Naive B cell (primary cell): ENCODE data around the gene DNAH3. TPM values are rescaled to one million over a fixed set of nuclear protein-coding genes. Genes with fewer than 3 reads are reported as not detected.

Source experiments
- ATAC-seq, 2 donors: fragments of 150-1000 bp; cut with Tn5 transposase; 2 replicates each; pipeline ENCODE4 v1.10.0; 2021; ENCODE audit warnings: low read depth in 2 of 2, mild to moderate bottlenecking in 2 of 2, moderate library complexity in 2 of 2
- DNase-seq: peaks from one replicate; pipeline ENCODE4 v3.0.0; 2022
- H3K27ac Mint-ChIP-seq, 6 donors: one replicate each; pipeline ENCODE4 v1.8.0; 2020 to 2022; ENCODE audit warnings: mild to moderate bottlenecking in 6 of 6, mixed read lengths in 6 of 6, moderate library complexity in 5 of 6, inconsistent platforms in 2 of 6
- H3K27me3 Mint-ChIP-seq, 3 donors: one replicate each; pipeline ENCODE4 v1.8.0; 2021 to 2022; ENCODE audit warnings: mixed read lengths in 3 of 3, mild to moderate bottlenecking in 1 of 3
- H3K36me3 Mint-ChIP-seq, 2 donors: one replicate each; pipeline ENCODE4 v1.8.0; 2020 to 2022; ENCODE audit warnings: mixed read lengths in 2 of 2, inconsistent platforms in 1 of 2, mild to moderate bottlenecking in 1 of 2
- H3K4me1 Mint-ChIP-seq, 3 donors: one replicate each; pipeline ENCODE4 v1.8.0; 2020 to 2022; ENCODE audit warnings: mixed read lengths in 3 of 3, inconsistent platforms in 1 of 3, mild to moderate bottlenecking in 1 of 3, moderate library complexity in 1 of 3
- H3K4me3 Mint-ChIP-seq, 8 donors: one replicate each; pipeline ENCODE4 v1.8.0; 2020 to 2022; ENCODE audit warnings: mild to moderate bottlenecking in 8 of 8, mixed read lengths in 8 of 8, moderate library complexity in 8 of 8, inconsistent platforms in 2 of 8
- H3K9me3 Mint-ChIP-seq, 7 donors: one replicate each; pipeline ENCODE4 v1.8.0; 2020 to 2022; ENCODE audit warnings: mixed read lengths in 7 of 7, mild to moderate bottlenecking in 5 of 7, inconsistent platforms in 2 of 7, moderate library complexity in 1 of 7
- polyA plus RNA-seq, 6 donors: library from polyadenylated mRNA; unstranded; fragments of 300-500 nt; fragmentation: Illumina TruSeq; gene quantifications; one replicate each; pipeline ENCODE4 v1.2.3, GENCODE V29; 2021; ENCODE audit warnings: low read depth in 6 of 6

Gene DNAH3
- polyA plus RNA-seq, 6 donors from 2014 or later: not detected

DNA sequence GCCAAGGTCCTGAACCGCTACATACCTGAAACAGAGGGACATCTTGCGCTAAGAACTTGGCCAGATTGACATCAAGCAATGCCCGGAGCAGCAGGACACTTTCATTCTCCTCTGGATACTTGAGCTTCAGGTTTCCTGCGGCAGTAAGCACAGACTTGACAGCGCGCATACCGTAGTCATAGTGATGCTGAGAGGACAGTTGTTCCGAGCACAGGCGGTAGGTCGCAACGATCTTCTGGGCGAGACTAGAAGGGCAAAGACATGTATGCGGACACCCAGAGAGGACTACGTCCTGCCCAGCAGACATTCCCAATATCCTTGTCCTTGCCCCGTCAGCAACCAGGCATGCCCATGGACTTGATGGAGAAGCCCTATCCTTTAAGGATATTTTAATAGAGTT, 112.9 kb downstream of the DNAH3 start:
- Mint-ChIP-seq H3K27ac (peak overlapping the region in 2 of 6 donors; percentile 17 to 46), H3K4me3 (no peak overlapping the region), H3K4me1 (no peaks in the 10 kb centered on the region), H3K9me3 (peaks cover 0 to 7% (median 0%) of the 10 kb centered on the region in 7 donors), H3K36me3 (no peaks in the 10 kb centered on the region), H3K27me3 (peaks cover 0 to 15% (median 9%) of the 10 kb centered on the region in 3 donors)
- no peak for ATAC-seq
- DNase-seq: no peak

GRCh38 chr16:21037168-21037567, 113.5 kb downstream of the DNAH3 start:
- H3K27ac Mint-ChIP-seq: no peak overlapping the region
- H3K4me1 Mint-ChIP-seq: no peaks in the 10 kb centered on the region
- no peak overlapping the region for H3K4me3 Mint-ChIP-seq
- peaks cover 0 to 3% (median 0%) of the 10 kb centered on the region in 7 donors for H3K9me3 Mint-ChIP-seq
- H3K27me3 Mint-ChIP-seq: peaks cover 0 to 15% (median 9%) of the 10 kb centered on the region in 3 donors
- no peaks in the 10 kb centered on the region for H3K36me3 Mint-ChIP-seq
- no peak for ATAC-seq
- DNase-seq: no peak

GRCh38 chr16:21036471-21036870, 114.2 kb downstream of the DNAH3 start:
- no peak overlapping the region for H3K27ac Mint-ChIP-seq
- H3K4me1 Mint-ChIP-seq: no peaks in the 10 kb centered on the region
- no peaks in the 10 kb centered on the region for H3K9me3 Mint-ChIP-seq
- no peak for ATAC-seq
- H3K4me3 Mint-ChIP-seq: no peak overlapping the region
- DNase-seq: no peak
- no peaks in the 10 kb centered on the region for H3K36me3 Mint-ChIP-seq
- peaks cover 0 to 21% (median 9%) of the 10 kb centered on the region in 3 donors for H3K27me3 Mint-ChIP-seq

DNA sequence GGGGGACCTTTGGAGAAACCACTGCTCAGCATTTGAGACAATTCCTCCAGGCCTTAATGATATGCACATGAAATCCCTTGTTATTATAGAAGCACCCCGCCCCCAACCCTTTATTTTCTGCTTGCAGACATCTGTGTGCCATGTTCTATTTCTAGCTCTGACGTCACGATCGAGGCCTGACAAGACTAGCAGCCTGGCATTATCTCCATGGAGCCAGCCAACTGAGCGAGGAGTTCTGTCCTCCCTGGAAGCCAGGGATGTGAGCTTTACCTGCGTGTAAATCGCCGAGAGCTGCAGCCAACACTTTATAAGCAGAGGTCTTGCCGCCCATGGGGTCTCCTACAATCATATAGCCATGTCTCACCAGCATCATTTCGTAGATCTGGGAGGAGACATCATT, 116.9 kb downstream of the DNAH3 start:
- H3K4me3 Mint-ChIP-seq: no peak overlapping the region
- H3K9me3 Mint-ChIP-seq: no peaks in the 10 kb centered on the region
- DNase-seq (no peak), ATAC-seq (no peak)
- no peak overlapping the region for H3K27ac Mint-ChIP-seq
- H3K27me3 Mint-ChIP-seq: peaks cover 0 to 27% (median 9%) of the 10 kb centered on the region in 3 donors
- no peaks in the 10 kb centered on the region for H3K36me3 Mint-ChIP-seq
- H3K4me1 Mint-ChIP-seq: no peaks in the 10 kb centered on the region

- H3K27me3 Mint-ChIP-seq: peaks cover 0 to 27% (median 9%) of the 10 kb centered on the region in 3 donors
- DNase-seq: no peak
- no peaks in the 10 kb centered on the region for H3K4me1 Mint-ChIP-seq
- no peak overlapping the region for H3K27ac Mint-ChIP-seq
- H3K9me3 Mint-ChIP-seq: no peaks in the 10 kb centered on the region
- no peak for ATAC-seq
- H3K36me3 Mint-ChIP-seq: no peaks in the 10 kb centered on the region
- no peak overlapping the region for H3K4me3 Mint-ChIP-seq
Observed at GRCh38 chr16:21033264-21033663, 117.4 kb downstream of the DNAH3 start.

DNA sequence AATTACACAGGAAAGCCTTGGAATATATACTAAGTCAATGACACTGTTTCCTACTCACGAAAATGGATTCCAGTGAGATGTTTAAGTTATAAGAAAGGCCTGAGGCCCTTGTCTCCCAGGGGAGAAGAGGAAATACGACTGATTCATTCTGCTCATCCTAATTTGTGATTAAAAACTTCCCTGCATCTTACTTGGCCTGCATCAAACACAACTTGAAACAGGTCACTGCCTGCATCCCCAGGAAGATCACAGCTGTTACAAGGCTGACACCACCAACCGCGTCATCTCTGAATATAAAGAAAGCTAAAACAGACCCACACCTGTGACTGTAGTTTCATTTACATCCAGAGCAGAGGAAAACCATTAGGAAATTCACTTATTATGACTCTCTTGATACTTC, 121.9 kb downstream of the DNAH3 start:
- H3K4me1 Mint-ChIP-seq: no peaks in the 10 kb centered on the region
- peaks cover 0 to 7% of the 10 kb centered on the region in 2 donors for H3K36me3 Mint-ChIP-seq
- no peak for ATAC-seq
- DNase-seq: no peak
- no peak overlapping the region for H3K27ac Mint-ChIP-seq
- H3K9me3 Mint-ChIP-seq: peaks cover 0 to 4% (median 0%) of the 10 kb centered on the region in 7 donors
- peaks cover 0 to 24% (median 9%) of the 10 kb centered on the region in 3 donors for H3K27me3 Mint-ChIP-seq
- H3K4me3 Mint-ChIP-seq: no peak overlapping the region

DNA sequence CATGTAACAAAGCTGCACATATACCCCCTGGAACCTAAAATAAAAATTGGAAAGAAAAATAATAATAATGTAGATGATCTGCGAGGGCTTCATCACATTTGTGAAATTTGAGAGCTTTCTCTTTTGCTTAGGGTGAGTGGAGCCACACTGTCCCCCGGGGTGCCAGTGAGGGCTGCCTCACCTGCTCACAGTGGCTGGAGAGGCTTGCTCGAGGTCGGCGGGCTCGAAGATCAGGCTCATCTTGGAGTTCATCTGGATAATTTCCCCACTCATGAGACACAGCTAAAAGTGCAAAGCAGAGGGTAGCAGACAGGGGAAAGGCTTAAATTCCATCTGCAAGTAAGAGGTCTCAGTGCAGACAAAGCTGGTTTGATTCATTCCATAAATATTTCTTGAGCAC, 123.8 kb downstream of the DNAH3 start:
- peaks cover 0 to 7% of the 10 kb centered on the region in 2 donors for H3K36me3 Mint-ChIP-seq
- DNase-seq: no peak
- no peaks in the 10 kb centered on the region for H3K4me1 Mint-ChIP-seq
- H3K9me3 Mint-ChIP-seq: peaks cover 0 to 4% (median 0%) of the 10 kb centered on the region in 7 donors
- H3K27ac Mint-ChIP-seq: peak overlapping the region in 1 of 6 donors; percentile 43
- no peak for ATAC-seq
- peaks cover 7 to 34% (median 20%) of the 10 kb centered on the region in 3 donors for H3K27me3 Mint-ChIP-seq
- H3K4me3 Mint-ChIP-seq: no peak overlapping the region

DNA sequence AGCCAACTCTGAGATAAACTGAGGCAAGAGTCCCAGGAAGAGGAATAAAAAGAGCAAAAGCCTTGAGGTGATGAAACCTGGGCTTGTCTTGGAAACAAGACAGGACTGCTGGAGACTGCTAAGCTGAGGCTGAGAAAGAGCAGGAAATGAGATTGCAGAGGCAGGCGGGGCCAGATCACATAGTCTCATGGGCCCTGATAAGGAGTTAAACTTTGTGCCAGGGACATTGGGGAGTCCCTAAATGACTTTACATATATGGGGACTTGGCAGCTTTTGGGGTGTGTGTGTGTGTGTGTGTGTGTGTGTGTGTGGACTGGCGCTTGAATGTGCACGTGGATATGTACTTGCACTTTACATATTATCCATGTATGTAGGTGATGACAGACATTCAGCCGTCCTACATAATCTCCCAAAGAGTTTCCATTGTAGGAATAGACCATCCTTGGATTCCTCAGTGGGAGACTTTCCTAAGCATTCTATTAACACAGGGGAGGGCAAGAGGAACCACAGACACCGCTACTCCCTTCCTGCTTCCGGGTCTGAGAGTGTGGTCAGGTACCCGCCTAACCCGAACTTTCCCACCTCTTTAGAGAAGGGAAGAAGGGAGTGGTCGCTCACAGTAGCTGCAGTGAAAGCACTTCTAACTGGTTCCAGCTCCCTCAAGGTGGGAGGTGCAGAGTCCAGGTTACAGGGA, 127.0 kb downstream of the DNAH3 start:
- ATAC-seq (no peak), DNase-seq (no peak)
- Mint-ChIP-seq H3K27me3 (peaks cover 7 to 26% (median 20%) of the 10 kb centered on the region in 3 donors), H3K9me3 (peaks cover 0 to 4% (median 0%) of the 10 kb centered on the region in 7 donors), H3K27ac (peak overlapping the region in 1 of 6 donors; percentile 14), H3K4me1 (no peaks in the 10 kb centered on the region), H3K36me3 (peaks cover 0 to 7% of the 10 kb centered on the region in 2 donors), H3K4me3 (peak overlapping the region in 2 of 8 donors; percentile 40 to 56)

GRCh38 chr16:21021316-21021715, 129.3 kb downstream of the DNAH3 start:
- H3K27ac Mint-ChIP-seq: no peak overlapping the region

DNA sequence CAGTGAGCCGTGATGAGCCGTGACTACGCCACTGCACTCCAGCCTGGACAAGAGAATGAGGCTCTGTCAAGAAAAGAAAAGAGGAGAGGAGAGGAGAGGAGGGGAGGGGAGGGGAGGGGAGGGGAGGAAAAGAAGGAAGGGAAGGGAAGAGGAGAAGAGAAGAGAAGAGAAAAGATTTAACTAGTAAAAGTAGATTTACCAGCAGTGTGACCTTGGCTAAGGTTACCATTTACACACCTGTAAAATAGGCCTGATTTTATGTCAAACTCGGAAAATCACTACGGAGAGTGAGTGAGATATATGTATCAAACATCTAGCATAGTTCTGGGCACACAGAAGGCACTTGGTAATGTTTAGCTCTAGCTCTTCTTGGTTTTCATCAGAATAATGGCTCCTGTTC, 140.8 kb downstream of the DNAH3 start:
- ATAC-seq (no peak), DNase-seq (no peak)
- Mint-ChIP-seq H3K27me3 (peaks cover 17 to 71% (median 63%) of the 10 kb centered on the region in 3 donors), H3K4me3 (no peak overlapping the region), H3K4me1 (no peaks in the 10 kb centered on the region), H3K27ac (no peak overlapping the region), H3K9me3 (peaks cover 0 to 16% (median 6%) of the 10 kb centered on the region in 7 donors), H3K36me3 (peaks cover 0 to 4% of the 10 kb centered on the region in 2 donors)

More at GRCh38 chr16:21021316-21021715, 129.3 kb downstream of the DNAH3 start:
- peaks cover 0 to 7% of the 10 kb centered on the region in 2 donors for H3K36me3 Mint-ChIP-seq
- no peak for ATAC-seq
- DNase-seq: no peak
- H3K4me1 Mint-ChIP-seq: no peaks in the 10 kb centered on the region
- peaks cover 0 to 4% (median 0%) of the 10 kb centered on the region in 7 donors for H3K9me3 Mint-ChIP-seq
- peaks cover 20 to 26% (median 20%) of the 10 kb centered on the region in 3 donors for H3K27me3 Mint-ChIP-seq
- H3K4me3 Mint-ChIP-seq: no peak overlapping the region

DNA sequence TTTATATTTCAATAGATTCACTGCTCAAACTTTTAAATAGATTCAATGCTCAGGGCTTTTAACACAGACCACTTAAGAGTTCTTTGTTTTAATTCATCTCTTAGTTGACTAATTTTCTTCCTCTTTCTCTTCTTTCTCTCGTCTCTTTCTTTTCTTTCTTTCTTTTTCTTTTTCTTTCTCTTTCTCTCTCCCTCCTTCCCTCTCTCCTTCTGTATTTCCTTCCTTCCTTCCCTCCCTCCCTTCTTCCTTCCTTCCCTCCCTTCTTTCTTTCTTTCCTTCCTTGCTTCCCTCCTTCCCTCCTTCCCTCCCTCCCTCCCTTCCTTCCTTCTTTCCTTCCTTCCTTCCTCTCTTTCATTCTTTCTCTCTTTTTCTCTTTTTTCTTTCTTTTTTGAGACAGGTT, 145.6 kb downstream of the DNAH3 start:
- Mint-ChIP-seq H3K4me1 (no peaks in the 10 kb centered on the region), H3K4me3 (no peak overlapping the region), H3K27ac (no peak overlapping the region), H3K27me3 (peaks cover 21 to 50% (median 44%) of the 10 kb centered on the region in 3 donors), H3K9me3 (peaks cover 0 to 6% (median 0%) of the 10 kb centered on the region in 7 donors), H3K36me3 (no peaks in the 10 kb centered on the region)
- DNase-seq (no peak), ATAC-seq (no peak)

- no peak overlapping the region for H3K4me3 Mint-ChIP-seq
- no peaks in the 10 kb centered on the region for H3K9me3 Mint-ChIP-seq
- DNase-seq (no peak), ATAC-seq (no peak)
- H3K4me1 Mint-ChIP-seq: no peaks in the 10 kb centered on the region
- H3K36me3 Mint-ChIP-seq: no peaks in the 10 kb centered on the region
- peaks cover 17 to 30% (median 25%) of the 10 kb centered on the region in 3 donors for H3K27me3 Mint-ChIP-seq
- H3K27ac Mint-ChIP-seq: no peak overlapping the region
Observed at GRCh38 chr16:21001262-21001661, 149.4 kb downstream of the DNAH3 start.

DNA sequence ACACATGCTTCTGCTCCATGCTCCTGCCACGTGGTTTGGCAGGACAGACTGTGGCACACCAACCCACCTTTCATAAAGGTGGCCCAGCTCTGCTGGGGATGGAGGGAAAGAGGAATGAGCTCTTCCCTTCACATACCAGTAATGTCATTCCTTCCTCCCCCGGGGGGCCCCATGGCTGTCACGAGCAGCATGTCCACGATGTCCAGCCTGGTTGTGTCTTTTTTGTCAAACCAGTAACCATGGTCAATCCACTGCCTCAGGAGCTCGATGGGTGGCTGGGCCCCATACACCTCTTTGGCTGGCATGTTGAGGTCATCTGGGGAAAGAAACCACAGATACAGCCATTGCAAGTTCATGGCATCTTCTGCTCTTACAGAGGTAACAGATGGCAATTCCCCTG, 153.5 kb downstream of the DNAH3 start:
- Mint-ChIP-seq H3K27me3 (peaks cover 5 to 15% (median 9%) of the 10 kb centered on the region in 3 donors), H3K4me3 (no peak overlapping the region), H3K36me3 (no peaks in the 10 kb centered on the region), H3K9me3 (no peaks in the 10 kb centered on the region), H3K27ac (no peak overlapping the region), H3K4me1 (peaks cover 0 to 2% (median 0%) of the 10 kb centered on the region in 3 donors)
- no peak for DNase-seq
- ATAC-seq: no peak

DNA sequence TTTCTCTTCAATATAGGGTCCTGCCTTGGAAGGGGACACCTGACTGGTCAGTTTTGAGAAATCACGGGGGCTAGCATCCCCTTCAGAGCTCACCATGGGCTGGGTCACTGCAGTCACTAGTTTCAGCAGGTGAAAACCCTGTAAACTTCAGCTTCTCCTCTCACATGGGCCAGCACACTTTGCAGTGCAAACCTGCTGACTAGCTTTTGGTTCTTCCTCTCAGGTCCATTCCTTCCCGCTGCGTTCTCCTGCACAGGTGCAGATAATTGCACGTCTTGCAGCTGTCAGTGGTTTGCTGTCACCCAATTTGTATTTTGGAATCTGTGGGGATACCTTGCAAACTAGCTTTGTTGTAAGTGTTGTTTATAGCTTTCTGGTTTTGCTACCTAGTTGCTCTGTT, 154.9 kb downstream of the DNAH3 start:
- Mint-ChIP-seq H3K9me3 (no peaks in the 10 kb centered on the region), H3K27me3 (peaks cover 5 to 20% (median 5%) of the 10 kb centered on the region in 3 donors), H3K36me3 (no peaks in the 10 kb centered on the region), H3K4me1 (peaks cover 0 to 2% (median 0%) of the 10 kb centered on the region in 3 donors), H3K27ac (no peak overlapping the region), H3K4me3 (no peak overlapping the region)
- no peak for ATAC-seq
- DNase-seq: no peak
